ENCODE results near the gene NIFK. TPM values are rescaled to one million over a fixed set of nuclear protein-coding genes. Genes with fewer than 3 reads are reported as not detected.

Gene NIFK
- total RNA-seq, 4 donors from 2014 or later: 33.0 to 97.2 (median 50.1) TPM

- no peak for DNase-seq (ENCODE audit: low spot score in 2 of 2)
- no peak for TF ChIP-seq CTCF (IDR thresholded peaks at IDR 0.05)
- no peak for TF ChIP-seq EP300 (IDR thresholded peaks at IDR 0.05)
- TF ChIP-seq POLR2A (IDR thresholded peaks at IDR 0.05): no peak
- 87 to 93% methylated on average over 6 of the region's 6 CpGs for WGBS, 2 donors
Observed at GRCh38 chr2:121731366-121731765, 5.3 kb downstream of the NIFK start.

GRCh38 chr2:121727950-121728349 is 8.7 kb downstream of the NIFK start:
- Histone ChIP-seq H3K9me3 (no peaks in the 10 kb centered on the region), H3K4me1 (no peaks in the 10 kb centered on the region), H3K27ac (no peak overlapping the region), H3K4me3 (no peak overlapping the region), H3K27me3 (no peaks in the 10 kb centered on the region), H3K36me3 (peaks cover 4 to 76% (median 38%) of the 10 kb centered on the region in 3 donors)
- TF ChIP-seq CTCF (IDR thresholded peaks at IDR 0.05) (no peak), POLR2A (IDR thresholded peaks at IDR 0.05) (no peak), EP300 (IDR thresholded peaks at IDR 0.05) (no peak)
- no peak for DNase-seq (ENCODE audit: low spot score in 2 of 2)

More at GRCh38 chr2:121731366-121731765, 5.3 kb downstream of the NIFK start:
- peaks cover 0 to 18% (median 8%) of the 10 kb centered on the region in 4 donors for H3K4me1 ChIP-seq
- peaks cover 2 to 85% (median 38%) of the 10 kb centered on the region in 3 donors for H3K36me3 ChIP-seq
- no peak overlapping the region for H3K4me3 ChIP-seq
- no peaks in the 10 kb centered on the region for H3K27me3 ChIP-seq
- no peaks in the 10 kb centered on the region for H3K9me3 ChIP-seq
- H3K27ac ChIP-seq: no peak overlapping the region

- Histone ChIP-seq H3K27ac (no peak overlapping the region), H3K4me1 (no peaks in the 10 kb centered on the region), H3K9me3 (no peaks in the 10 kb centered on the region), H3K27me3 (no peaks in the 10 kb centered on the region), H3K4me3 (no peak overlapping the region), H3K36me3 (peaks cover 2 to 69% (median 38%) of the 10 kb centered on the region in 3 donors)
- no peak for TF ChIP-seq CTCF (IDR thresholded peaks at IDR 0.05)
- DNase-seq (ENCODE audit: low spot score in 2 of 2): no peak
- WGBS, 2 donors: 90 to 91% methylated on average over 2 of the region's 2 CpGs
Observed at GRCh38 chr2:121727332-121727731, 9.3 kb downstream of the NIFK start.

- Histone ChIP-seq H3K4me1 (peaks cover 0 to 4% (median 0%) of the 10 kb centered on the region in 4 donors), H3K27ac (no peak overlapping the region), H3K9me3 (no peaks in the 10 kb centered on the region), H3K4me3 (no peak overlapping the region), H3K36me3 (peaks cover 2 to 29% (median 12%) of the 10 kb centered on the region in 3 donors), H3K27me3 (no peaks in the 10 kb centered on the region)
- WGBS, 2 donors: 75 to 78% methylated on average over 5 of the region's 5 CpGs
- TF ChIP-seq CTCF (IDR thresholded peaks at IDR 0.05) (no peak), EP300 (IDR thresholded peaks at IDR 0.05) (no peak), POLR2A (IDR thresholded peaks at IDR 0.05) (no peak)
- DNase-seq (ENCODE audit: low spot score in 2 of 2): no peak
Observed at GRCh38 chr2:121723316-121723715, 13.4 kb downstream of the NIFK start.

GRCh38 chr2:121722479-121722878 is 14.2 kb downstream of the NIFK start:
- Histone ChIP-seq H3K4me1 (peaks cover 0 to 4% (median 0%) of the 10 kb centered on the region in 4 donors), H3K27ac (no peak overlapping the region), H3K9me3 (no peaks in the 10 kb centered on the region), H3K4me3 (no peak overlapping the region), H3K27me3 (no peaks in the 10 kb centered on the region), H3K36me3 (peaks cover 2 to 21% (median 11%) of the 10 kb centered on the region in 3 donors)
- WGBS, 2 donors: 82 to 88% methylated on average over 5 of the region's 5 CpGs
- TF ChIP-seq EP300 (IDR thresholded peaks at IDR 0.05) (no peak), CTCF (IDR thresholded peaks at IDR 0.05) (no peak), POLR2A (IDR thresholded peaks at IDR 0.05) (no peak)
- DNase-seq (ENCODE audit: low spot score in 2 of 2): no peak
